Neural progenitor cell (in vitro differentiated cells): ENCODE measurements around the gene DLX1.
A peak's percentile ranks its signal among the peaks of the same experiment; 100 is the strongest.

ENCODE experiments used
- EZH2 ChIP-seq: fragments of 200-600 bp; sonication (generic); IDR thresholded peaks from 2 replicates; pipeline ENCODE4 v1.6.1; 2017; ENCODE audit warnings: antibody characterized with exemption, mild to moderate bottlenecking, moderate library complexity
- EZH2phosphoT487 ChIP-seq: fragments of 200-600 bp; sonication (generic); IDR thresholded peaks from 2 replicates; pipeline ENCODE4 v1.6.1; 2017; ENCODE audit warnings: antibody characterized with exemption
- TF ChIP-seq, protein P1 (sequence below): fragments of 200-600 bp; sonication (generic); IDR thresholded peaks from 2 replicates; pipeline ENCODE4 v1.5.1; 2017; ENCODE audit warnings: antibody characterized with exemption, mild to moderate bottlenecking

GRCh38 chr2:172098650-172099471, 13.6 kb downstream of the DLX1 start:
- TF ChIP-seq EZH2phosphoT487 (peak; percentile 46), EZH2 (peak; percentile 20)
- TF ChIP-seq, protein P1, sequence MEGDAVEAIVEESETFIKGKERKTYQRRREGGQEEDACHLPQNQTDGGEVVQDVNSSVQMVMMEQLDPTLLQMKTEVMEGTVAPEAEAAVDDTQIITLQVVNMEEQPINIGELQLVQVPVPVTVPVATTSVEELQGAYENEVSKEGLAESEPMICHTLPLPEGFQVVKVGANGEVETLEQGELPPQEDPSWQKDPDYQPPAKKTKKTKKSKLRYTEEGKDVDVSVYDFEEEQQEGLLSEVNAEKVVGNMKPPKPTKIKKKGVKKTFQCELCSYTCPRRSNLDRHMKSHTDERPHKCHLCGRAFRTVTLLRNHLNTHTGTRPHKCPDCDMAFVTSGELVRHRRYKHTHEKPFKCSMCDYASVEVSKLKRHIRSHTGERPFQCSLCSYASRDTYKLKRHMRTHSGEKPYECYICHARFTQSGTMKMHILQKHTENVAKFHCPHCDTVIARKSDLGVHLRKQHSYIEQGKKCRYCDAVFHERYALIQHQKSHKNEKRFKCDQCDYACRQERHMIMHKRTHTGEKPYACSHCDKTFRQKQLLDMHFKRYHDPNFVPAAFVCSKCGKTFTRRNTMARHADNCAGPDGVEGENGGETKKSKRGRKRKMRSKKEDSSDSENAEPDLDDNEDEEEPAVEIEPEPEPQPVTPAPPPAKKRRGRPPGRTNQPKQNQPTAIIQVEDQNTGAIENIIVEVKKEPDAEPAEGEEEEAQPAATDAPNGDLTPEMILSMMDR, result no peak
